CD4-positive, alpha-beta memory T cell (primary cell): ENCODE measurements around the gene FGF11. TPM values are rescaled to one million over a fixed set of nuclear protein-coding genes. Genes with fewer than 3 reads are reported as not detected.
"Not testable (repeated sequence)": the region's sequence is repeated elsewhere in the genome, so short reads cannot be mapped to it uniquely, and the experiment has no call there.

Experiments used
- CTCF ChIA-PET: fragments of 350-600 bp; sonication (Branson Sonifier 250); formaldehyde crosslinking; loops from one replicate; lab custom pipeline; 2021; ENCODE audit warnings: inconsistent platforms; ENCODE audit not compliant: partially characterized antibody; lab: Charles Lee
- POLR2A ChIA-PET: fragments of 350-600 bp; sonication (Branson Sonifier 250); formaldehyde crosslinking; loops from one replicate; lab custom pipeline; 2021; ENCODE audit not compliant: partially characterized antibody; lab: Charles Lee
- DNase-seq, 5 donors: peaks; one replicate each; pipeline versions ENCODE4 v3.0.0 to v3.0.0-alpha.2; 2020 to 2022; ENCODE audit warnings: mixed read lengths in 1 of 5
- H3K27ac ChIP-seq: one replicate; pipeline ENCODE4 v1.7.0; 2013; ENCODE audit warnings: low read depth, low read length
- H3K27me3 ChIP-seq: 2 replicates; pipeline ENCODE4 v1.7.0; 2013; ENCODE audit warnings: mild to moderate bottlenecking, low read length, moderate library complexity; ENCODE audit not compliant: insufficient read depth
- H3K36me3 ChIP-seq: 2 replicates; pipeline ENCODE4 v1.7.0; 2013; ENCODE audit warnings: mild to moderate bottlenecking, low read length, moderate library complexity; ENCODE audit not compliant: insufficient read depth
- H3K4me1 ChIP-seq: 2 replicates; pipeline ENCODE4 v1.7.0; 2013; ENCODE audit warnings: mild to moderate bottlenecking, low read length, moderate library complexity; ENCODE audit not compliant: insufficient read depth
- H3K4me3 ChIP-seq, 2 donors: one replicate each; pipeline ENCODE4 v1.7.0; 2013; ENCODE audit warnings: low read length in 2 of 2, mild to moderate bottlenecking in 1 of 2
- H3K9me3 ChIP-seq, 2 donors: one replicate each; pipeline ENCODE4 v1.7.0; 2013; ENCODE audit warnings: low read length in 2 of 2, control low read depth in 1 of 2; ENCODE audit not compliant: control insufficient read depth in 1 of 2
- H3K27ac Mint-ChIP-seq, 7 donors: one replicate each; pipeline ENCODE4 v1.8.0; 2020 to 2021; ENCODE audit warnings: mixed read lengths in 7 of 7, mild to moderate bottlenecking in 6 of 7, inconsistent platforms in 3 of 7, moderate library complexity in 3 of 7
- H3K27me3 Mint-ChIP-seq, 2 donors: one replicate each; pipeline ENCODE4 v1.8.0; 2020 to 2021; ENCODE audit warnings: mixed read lengths in 2 of 2
- H3K36me3 Mint-ChIP-seq, 2 donors: one replicate each; pipeline ENCODE4 v1.8.0; 2020 to 2021; ENCODE audit warnings: mixed read lengths in 2 of 2, inconsistent platforms in 1 of 2, mild to moderate bottlenecking in 1 of 2
- H3K4me1 Mint-ChIP-seq, 4 donors: one replicate each; pipeline ENCODE4 v1.8.0; 2020 to 2021; ENCODE audit warnings: mixed read lengths in 4 of 4, mild to moderate bottlenecking in 1 of 4
- H3K4me3 Mint-ChIP-seq, 8 donors: one replicate each; pipeline ENCODE4 v1.8.0; 2020 to 2021; ENCODE audit warnings: mixed read lengths in 8 of 8, mild to moderate bottlenecking in 7 of 8, moderate library complexity in 6 of 8, inconsistent platforms in 3 of 8
- H3K9me3 Mint-ChIP-seq, 8 donors: one replicate each; pipeline ENCODE4 v1.8.0; 2020 to 2021; ENCODE audit warnings: mixed read lengths in 8 of 8, mild to moderate bottlenecking in 5 of 8, inconsistent platforms in 3 of 8, moderate library complexity in 1 of 8
- intact Hi-C: fragments of 100-400 bp; cut with micrococcal nuclease; formaldehyde crosslinking; loops from one replicate; pipeline ENCODE4 v1.15.1; 2023
- polyA plus RNA-seq, 2 donors: library from polyadenylated mRNA; unstranded; fragments of 300-500 nt; fragmentation: Illumina TruSeq; gene quantifications; one replicate each; pipeline ENCODE4 v1.2.3, GENCODE V29; 2021
- total RNA-seq, 2 experiments: library from RNA; stranded (reverse); gene quantifications; one replicate each; pipeline ENCODE4 v1.2.3, GENCODE V29; 2021

FGF11 gene
- total and polyA plus RNA-seq, 4 experiments from 2014 or later: 0.14 to 3.3 (median 2.7) TPM; not detected in 1

DNA sequence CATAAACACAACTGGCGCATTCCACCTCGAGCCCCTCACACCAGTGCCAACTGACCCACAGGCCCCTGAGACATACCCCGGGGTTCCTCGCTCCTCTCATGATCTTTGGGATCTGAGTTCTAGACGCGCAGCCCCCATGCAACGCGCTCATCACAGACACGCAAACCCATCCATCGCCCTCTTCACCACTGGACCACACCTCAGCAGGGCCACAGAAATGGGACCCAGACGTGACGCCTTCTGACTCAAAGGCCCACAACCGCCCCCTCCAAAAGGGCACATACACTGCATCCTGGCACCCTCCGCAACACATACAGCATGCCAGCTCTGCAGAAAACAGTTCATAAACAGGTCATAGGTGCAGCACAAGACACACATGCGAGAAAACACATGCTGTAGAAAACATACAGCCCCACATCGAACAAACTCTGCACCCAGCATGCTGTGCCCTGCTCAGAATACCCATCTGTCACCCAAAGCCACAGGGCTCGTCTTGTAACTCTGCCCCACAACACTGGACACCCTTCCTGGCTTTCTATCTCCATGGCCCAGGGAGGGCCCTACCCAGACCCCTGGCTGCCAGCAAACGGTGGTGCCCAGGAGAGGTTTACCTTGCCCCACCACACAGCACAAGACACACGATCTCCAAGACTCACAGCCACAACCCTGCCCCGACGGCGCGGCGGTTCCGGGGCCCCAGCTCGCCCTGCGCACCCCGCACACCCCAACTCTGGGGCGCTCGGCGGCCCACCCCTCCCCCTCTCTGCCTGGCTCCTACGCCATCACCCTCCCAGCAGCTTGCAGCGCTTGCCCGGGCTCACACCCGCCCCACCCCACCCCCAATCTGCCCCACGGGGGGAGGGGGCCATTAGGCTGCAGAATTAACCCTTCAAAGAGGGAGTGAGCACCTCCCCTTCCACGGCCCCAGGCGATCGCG lies 39.2 kb downstream of the FGF11 start:
- Mint-ChIP-seq H3K9me3 (no peaks in the 10 kb centered on the region), H3K4me3 (peak overlapping the region; percentile 89 to 97 (median 94)), H3K4me1 (peaks cover 45 to 77% (median 64%) of the 10 kb centered on the region in 4 donors), H3K36me3 (peaks cover 0 to 27% of the 10 kb centered on the region in 2 donors), H3K27ac (peak overlapping the region; percentile 74 to 97 (median 97)), H3K27me3 (no peaks in the 10 kb centered on the region)
- intact Hi-C loops: loop anchor here (1.0 kb wide), 2 partner anchors 23 to 41 kb away; no protein-coding TSS in a partner anchor
- H3K36me3 ChIP-seq: no peaks in the 10 kb centered on the region
- no peaks in the 10 kb centered on the region for H3K27me3 ChIP-seq
- ChIA-PET CTCF (interaction anchor here (1.0 to 4.2 kb wide), 6 partner anchors 9 to 82 kb away, joined by 3 to 28 read pairs (median 6); partner anchors contain the start of gene TMEM102), POLR2A (interaction anchor here (0.8 to 13.8 kb wide), 25 partner anchors 9 to 356 kb away, joined by 3 to 398 read pairs (median 6); partner anchors contain the start of genes ACAP1, CHRNB1, FGF11 and GPS2)
- H3K27ac ChIP-seq: peak overlapping the region; percentile 97
- peaks cover 62% of the 10 kb centered on the region for H3K4me1 ChIP-seq
- peak overlapping the region; percentile 64 to 83 for H3K4me3 ChIP-seq
- H3K9me3 ChIP-seq: no peaks in the 10 kb centered on the region
- DNase-seq: peak; percentile 70 to 79 (median 74)

DNA sequence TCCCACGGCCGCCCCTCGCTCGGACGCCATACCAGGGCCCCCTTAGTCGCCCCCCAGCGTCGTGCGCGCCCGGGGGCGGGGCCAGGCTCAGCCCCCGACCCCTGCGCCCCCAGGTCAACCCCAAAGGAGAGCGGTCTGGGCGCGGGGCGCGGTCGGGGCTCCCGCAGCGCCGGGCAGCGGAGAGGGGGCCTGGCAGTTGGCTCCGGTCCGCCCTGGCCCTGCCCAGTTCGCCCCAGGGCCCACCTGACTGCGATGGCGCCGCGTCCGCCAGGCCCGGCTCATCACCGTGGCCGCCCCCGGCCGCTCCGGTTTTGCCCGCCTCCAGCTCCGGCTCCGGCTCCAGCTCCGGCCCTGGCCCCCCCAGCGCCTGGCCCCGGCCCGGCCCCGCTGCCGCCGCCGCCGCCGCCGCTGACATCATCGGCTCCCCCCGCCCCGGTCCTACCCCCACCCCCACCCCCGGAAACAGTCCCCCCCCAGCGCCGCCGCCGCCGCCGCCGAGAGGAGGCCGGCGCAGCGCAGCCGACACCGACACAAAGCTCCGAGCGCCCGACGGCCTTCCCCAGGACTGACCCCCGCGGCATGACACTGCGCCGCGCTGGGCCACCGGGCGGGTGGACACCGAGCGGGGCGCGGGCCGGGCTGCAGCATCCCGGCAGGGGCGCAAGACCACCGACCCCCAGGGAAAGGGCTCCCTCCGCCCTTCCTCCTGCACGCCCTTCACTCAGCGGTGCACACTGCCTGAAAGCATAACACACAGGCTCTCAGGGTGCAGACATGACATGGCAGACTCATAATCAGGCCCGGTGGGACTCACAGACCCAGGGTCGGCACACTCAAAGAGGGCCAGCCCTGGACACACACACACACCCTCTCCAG lies 40.1 kb downstream of the FGF11 start, which contains the start of gene ZBTB4:
ZBTB4 (minus strand) TSS at position 419 of the 876 bp plus-strand sequence. CDS start 12,830 bp downstream, outside the sequence.
- H3K4me3 ChIP-seq: peak within 1 kb of the TSS; percentile 79 to 83
- H3K27ac ChIP-seq: peak within 1 kb of the TSS; percentile 97
- intact Hi-C loops: loop anchor here (1.0 kb wide), 2 partner anchors 24 to 42 kb away; no protein-coding TSS in a partner anchor
- peak within 1 kb of the TSS; percentile 93 to 97 (median 94) for H3K4me3 Mint-ChIP-seq
- H3K9me3 Mint-ChIP-seq: peaks cover 0 to 4% (median 0%) of the 10 kb centered on the region in 8 donors
- H3K4me1 ChIP-seq: peaks cover 57% of the 10 kb centered on the region
- H3K4me1 Mint-ChIP-seq: peaks cover 45 to 84% (median 63%) of the 10 kb centered on the region in 4 donors
- H3K9me3 ChIP-seq: no peaks in the 10 kb centered on the region
- H3K27me3 Mint-ChIP-seq: no peaks in the 10 kb centered on the region
- peak; percentile 68 to 77 (median 71) for DNase-seq
- H3K36me3 Mint-ChIP-seq: peaks cover 0 to 37% of the 10 kb centered on the region in 2 donors
- H3K27me3 ChIP-seq: no peaks in the 10 kb centered on the region
- no peaks in the 10 kb centered on the region for H3K36me3 ChIP-seq
- peak within 1 kb of the TSS; percentile 97 to 100 (median 97) for H3K27ac Mint-ChIP-seq
- CTCF ChIA-PET: interaction anchor here (0.7 to 3.4 kb wide), 6 partner anchors 8 to 239 kb away, joined by 3 to 23 read pairs (median 3); partner anchors contain the start of gene TMEM102
- POLR2A ChIA-PET: interaction anchor here (0.6 to 13.8 kb wide), 33 partner anchors 8 to 434 kb away, joined by 3 to 398 read pairs (median 5); partner anchors contain the start of genes ACADVL, ACAP1, CHRNB1 and DLG4

DNA sequence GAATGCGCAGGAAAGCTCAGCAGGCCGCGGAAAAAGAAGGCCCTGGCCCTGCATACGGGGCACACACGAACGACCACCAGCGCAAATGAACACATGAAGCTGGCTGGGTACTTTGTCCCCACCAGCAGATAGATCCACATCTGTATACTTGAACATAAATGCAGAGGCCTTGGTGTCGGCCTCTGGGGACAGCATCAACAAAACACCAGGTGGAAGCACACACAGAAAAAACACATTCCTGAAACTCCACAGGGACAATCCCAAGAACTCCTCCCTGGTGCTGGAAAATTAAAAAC lies 40.7 kb downstream of the FGF11 start:
- Histone ChIP-seq H3K9me3 (no peaks in the 10 kb centered on the region), H3K27me3 (no peaks in the 10 kb centered on the region), H3K4me3 (peak overlapping the region; percentile 69 to 79), H3K4me1 (peaks cover 57% of the 10 kb centered on the region), H3K27ac (peak overlapping the region; percentile 97), H3K36me3 (no peaks in the 10 kb centered on the region)
- POLR2A ChIA-PET: interaction anchor here (0.8 to 13.8 kb wide), 24 partner anchors 17 to 434 kb away, joined by 3 to 398 read pairs (median 6); partner anchors contain the start of genes ACAP1, CHRNB1, FGF11 and FXR2
- intact Hi-C loops: no loop called here
- peaks cover 47 to 90% (median 65%) of the 10 kb centered on the region in 4 donors for H3K4me1 Mint-ChIP-seq
- H3K27me3 Mint-ChIP-seq: no peaks in the 10 kb centered on the region
- no peak for DNase-seq
- peak overlapping the region; percentile 96 to 100 (median 97) for H3K27ac Mint-ChIP-seq
- peak overlapping the region; percentile 89 to 96 (median 93) for H3K4me3 Mint-ChIP-seq
- CTCF ChIA-PET: interaction anchor here (1.1 to 3.4 kb wide), 4 partner anchors 11 to 80 kb away, joined by 3 to 23 read pairs (median 6); partner anchors contain the start of gene TMEM102
- H3K9me3 Mint-ChIP-seq: peaks cover 0 to 7% (median 0%) of the 10 kb centered on the region in 8 donors
- H3K36me3 Mint-ChIP-seq: peaks cover 0 to 42% of the 10 kb centered on the region in 2 donors

DNA sequence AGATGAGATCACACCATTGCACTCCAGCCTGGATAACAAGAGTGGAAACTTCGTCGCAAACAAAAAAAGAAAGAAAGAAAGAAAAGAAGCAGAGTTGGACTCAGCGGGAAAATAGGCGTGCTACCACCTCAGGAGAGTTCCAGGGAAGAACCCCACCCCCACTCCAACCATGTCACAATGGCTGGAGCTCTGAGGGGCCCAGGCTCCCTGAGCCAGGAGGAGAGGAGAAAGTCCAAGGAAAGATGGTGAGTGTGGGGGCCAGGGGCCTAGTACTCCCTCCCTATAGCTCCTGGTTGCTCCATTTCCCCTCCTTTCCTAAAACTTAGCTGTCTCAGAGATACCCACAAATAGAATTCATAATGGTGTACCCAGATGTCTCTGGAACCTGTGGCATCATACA lies 42.0 kb downstream of the FGF11 start, which contains the start of gene SLC35G6:
SLC35G6 (plus strand) TSS at position 172 of the 400 bp plus-strand sequence; CDS start at position 243, 71 bp downstream.
- Mint-ChIP-seq H3K27ac (peak within 1 kb of the TSS; percentile 93 to 100 (median 98)), H3K36me3 (peaks cover 0 to 42% of the 10 kb centered on the region in 2 donors), H3K4me1 (peaks cover 51 to 89% (median 65%) of the 10 kb centered on the region in 4 donors), H3K4me3 (peak within 1 kb of the TSS; percentile 55 to 98 (median 93))
- H3K36me3 ChIP-seq, DNase-seq, H3K9me3 Mint-ChIP-seq, H3K27me3 Mint-ChIP-seq, intact Hi-C loops, H3K27me3 ChIP-seq, H3K9me3 ChIP-seq: not testable (repeated sequence)
- POLR2A ChIA-PET: interaction anchor here (0.7 to 13.8 kb wide), 6 partner anchors 19 to 152 kb away, joined by 3 to 398 read pairs (median 14); partner anchors contain the start of genes CHRNB1, FGF11, PLSCR3 and TMEM102
- Histone ChIP-seq H3K4me1 (peaks cover 54% of the 10 kb centered on the region), H3K27ac (peak within 1 kb of the TSS; percentile 97), H3K4me3 (peak within 1 kb of the TSS in 1 of 2 donors; percentile 69)
- CTCF ChIA-PET: interaction anchor here (0.9 to 3.4 kb wide), 4 partner anchors 24 to 244 kb away, joined by 3 to 23 read pairs (median 4); partner anchors contain the start of gene TMEM102

DNA sequence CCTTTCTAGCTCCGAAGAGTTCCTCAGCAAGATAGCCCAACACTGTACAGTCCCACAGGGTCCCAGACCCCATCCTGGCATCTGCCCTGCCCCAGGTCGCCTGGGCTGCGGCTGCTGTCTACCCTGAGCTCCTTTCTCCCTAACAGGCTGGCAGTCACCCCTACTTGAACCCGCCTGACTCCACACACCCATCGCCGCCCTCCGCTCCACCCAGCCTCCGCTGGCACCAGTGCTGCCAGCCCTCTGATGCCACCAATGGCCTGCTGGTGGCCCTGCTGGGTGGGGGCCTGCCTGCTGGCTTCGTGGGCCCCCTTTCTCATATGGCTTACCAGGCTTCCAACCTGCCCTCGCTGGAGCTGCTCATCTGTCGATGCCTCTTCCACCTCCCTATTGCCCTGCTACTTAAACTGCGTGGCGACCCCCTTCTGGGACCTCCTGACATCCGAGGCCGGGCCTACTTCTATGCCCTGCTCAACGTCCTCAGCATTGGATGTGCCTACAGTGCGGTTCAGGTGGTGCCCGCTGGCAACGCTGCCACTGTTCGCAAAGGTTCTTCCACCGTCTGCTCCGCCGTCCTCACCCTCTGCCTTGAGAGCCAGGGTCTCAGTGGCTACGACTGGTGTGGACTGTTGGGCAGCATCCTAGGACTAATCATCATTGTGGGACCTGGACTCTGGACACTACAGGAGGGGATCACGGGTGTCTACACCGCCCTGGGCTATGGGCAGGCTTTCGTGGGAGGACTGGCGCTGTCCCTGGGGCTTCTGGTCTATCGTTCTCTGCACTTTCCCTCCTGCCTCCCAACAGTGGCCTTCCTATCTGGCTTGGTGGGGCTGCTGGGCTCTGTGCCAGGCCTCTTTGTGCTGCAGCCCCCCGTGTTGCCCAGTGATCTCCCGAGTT lies 42.8 kb downstream of the FGF11 start:
- ChIA-PET CTCF (interaction anchor here (0.9 to 3.4 kb wide), 4 partner anchors 25 to 244 kb away, joined by 3 to 23 read pairs (median 4); partner anchors contain the start of gene TMEM102), POLR2A (interaction anchor here (0.7 to 13.8 kb wide), 9 partner anchors 20 to 153 kb away, joined by 3 to 398 read pairs (median 25); partner anchors contain the start of genes ACAP1, CHRNB1, FGF11 and PLSCR3)
- H3K27me3 Mint-ChIP-seq, H3K9me3 ChIP-seq, H3K27me3 ChIP-seq, H3K9me3 Mint-ChIP-seq, H3K36me3 ChIP-seq, intact Hi-C loops, H3K4me3 ChIP-seq, DNase-seq: not testable (repeated sequence)
- Mint-ChIP-seq H3K36me3 (peaks cover 0 to 39% of the 10 kb centered on the region in 2 donors), H3K4me3 (peak overlapping the region in 7 of 8 donors; percentile 96 to 100 (median 98)), H3K27ac (peak overlapping the region; percentile 99 to 100 (median 100)), H3K4me1 (peaks cover 48 to 89% (median 63%) of the 10 kb centered on the region in 4 donors)
- Histone ChIP-seq H3K4me1 (peaks cover 54% of the 10 kb centered on the region), H3K27ac (peak overlapping the region; percentile 99)
